Measurements from ENCODE around the gene KCNF1.

- no peak for TF ChIP-seq CTCF (conservative IDR thresholded peaks at IDR 0.05 in 1 of 2, IDR thresholded peaks at IDR 0.05 in 1 of 2; ENCODE audit: low read depth in 1 of 2, low read length in 2 of 2)
- no peak for TF ChIP-seq EZH2 (IDR thresholded peaks at IDR 0.05; ENCODE audit: low read length, missing control alignments)
Measured at GRCh38 chr2:10926191-10926820, 14.6 kb downstream of the KCNF1 start.
